ENCODE data around the gene NKD1.

DNA sequence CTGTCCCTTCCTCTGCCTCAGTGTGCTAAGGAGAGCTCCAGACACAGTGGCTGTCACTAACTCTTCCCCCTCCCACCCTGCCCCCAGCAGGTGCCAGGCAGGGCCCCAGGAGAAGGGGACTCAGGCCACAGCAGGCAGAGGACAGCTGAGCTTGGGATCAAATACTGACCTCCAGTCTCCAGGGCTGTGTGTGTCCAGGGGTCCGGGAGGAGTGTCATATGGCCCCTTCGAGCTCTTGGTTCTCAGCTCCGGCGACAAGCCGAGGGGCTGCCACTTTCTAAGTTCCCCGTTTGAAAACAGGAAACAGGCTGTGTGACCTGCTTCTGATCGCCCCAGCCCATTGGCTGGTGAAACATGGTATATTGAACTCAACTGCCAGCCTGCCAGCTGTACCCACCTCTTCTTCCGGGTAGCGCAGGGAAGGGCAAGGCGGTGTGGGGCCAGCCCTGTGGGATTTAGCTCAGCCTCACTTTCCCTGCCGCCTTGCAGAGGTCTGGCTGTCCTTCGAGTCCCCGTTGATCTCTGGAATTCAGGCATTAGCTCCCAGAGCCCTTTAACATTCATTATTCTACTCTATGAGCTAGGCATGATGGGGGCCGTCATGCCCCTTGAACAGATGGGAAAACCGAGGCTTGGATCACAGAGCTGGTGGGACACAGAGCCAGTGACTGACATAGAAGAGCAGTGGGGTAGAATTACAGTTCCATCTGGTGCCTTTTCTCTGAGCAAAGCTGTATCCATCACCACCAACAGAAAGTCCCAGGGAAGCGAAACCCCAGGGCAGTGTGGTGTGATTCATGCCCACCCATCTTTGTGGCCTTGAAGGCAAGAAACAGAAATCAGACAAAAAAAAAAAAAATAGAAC, 133.1 kb downstream of the NKD1 start, which contains the start of gene SNX20:
- TF ChIP-seq, protein P1, sequence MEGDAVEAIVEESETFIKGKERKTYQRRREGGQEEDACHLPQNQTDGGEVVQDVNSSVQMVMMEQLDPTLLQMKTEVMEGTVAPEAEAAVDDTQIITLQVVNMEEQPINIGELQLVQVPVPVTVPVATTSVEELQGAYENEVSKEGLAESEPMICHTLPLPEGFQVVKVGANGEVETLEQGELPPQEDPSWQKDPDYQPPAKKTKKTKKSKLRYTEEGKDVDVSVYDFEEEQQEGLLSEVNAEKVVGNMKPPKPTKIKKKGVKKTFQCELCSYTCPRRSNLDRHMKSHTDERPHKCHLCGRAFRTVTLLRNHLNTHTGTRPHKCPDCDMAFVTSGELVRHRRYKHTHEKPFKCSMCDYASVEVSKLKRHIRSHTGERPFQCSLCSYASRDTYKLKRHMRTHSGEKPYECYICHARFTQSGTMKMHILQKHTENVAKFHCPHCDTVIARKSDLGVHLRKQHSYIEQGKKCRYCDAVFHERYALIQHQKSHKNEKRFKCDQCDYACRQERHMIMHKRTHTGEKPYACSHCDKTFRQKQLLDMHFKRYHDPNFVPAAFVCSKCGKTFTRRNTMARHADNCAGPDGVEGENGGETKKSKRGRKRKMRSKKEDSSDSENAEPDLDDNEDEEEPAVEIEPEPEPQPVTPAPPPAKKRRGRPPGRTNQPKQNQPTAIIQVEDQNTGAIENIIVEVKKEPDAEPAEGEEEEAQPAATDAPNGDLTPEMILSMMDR (IDR thresholded peaks at IDR 0.05): no peak
- no peak for TF ChIP-seq POLR2A (IDR thresholded peaks at IDR 0.05)
